Natural killer cell treated with Interleukin-12 subunit alpha and Interleukin-12 subunit beta and Interleukin-15 and Interleukin-18, amount 100 ng/mL, for 72 hours (primary cell): ENCODE data around the gene TBC1D9B. TPM values are rescaled to one million over a fixed set of nuclear protein-coding genes. Genes with fewer than 3 reads are reported as not detected.

Source experiments
- ATAC-seq, 2 donors: fragments of 150-1000 bp; cut with Tn5 transposase in 1 of 2; sonication (Bioruptor Pico), chemical (Tn5 transposase) in 1 of 2; 2 replicates each; pipeline ENCODE4 v1.10.0; 2021
- DNase-seq: peaks from one replicate; pipeline ENCODE4 v3.0.0; 2022; ENCODE audit warnings: low spot score
- H3K27ac Mint-ChIP-seq, 2 donors: 1 replicate in 1 of 2; 2 replicates in 1 of 2; pipeline ENCODE4 v1.8.0; 2022; ENCODE audit warnings: mixed read lengths in 2 of 2, mild to moderate bottlenecking in 1 of 2, moderate library complexity in 1 of 2
- H3K27me3 Mint-ChIP-seq, 2 donors: 1 replicate in 1 of 2; 2 replicates in 1 of 2; pipeline ENCODE4 v1.8.0; 2022; ENCODE audit warnings: mixed read lengths in 2 of 2
- H3K36me3 Mint-ChIP-seq: one replicate; pipeline ENCODE4 v1.8.0; 2022; ENCODE audit warnings: mixed read lengths
- H3K4me1 Mint-ChIP-seq, 2 donors: 1 replicate in 1 of 2; 2 replicates in 1 of 2; pipeline ENCODE4 v1.8.0; 2022; ENCODE audit warnings: low read depth in 2 of 2, mixed read lengths in 2 of 2, mild to moderate bottlenecking in 1 of 2
- H3K4me3 Mint-ChIP-seq: one replicate; pipeline ENCODE4 v1.8.0; 2022; ENCODE audit warnings: mixed read lengths
- H3K9me3 Mint-ChIP-seq: 2 replicates; pipeline ENCODE4 v1.8.0; 2022; ENCODE audit warnings: mixed read lengths
- total RNA-seq, 2 donors: library from RNA; stranded (reverse); gene quantifications; one replicate each; pipeline ENCODE4 v1.2.3, GENCODE V29; 2022

TBC1D9B gene
- total RNA-seq, 2 donors from 2014 or later = 114 to 151 TPM

DNA sequence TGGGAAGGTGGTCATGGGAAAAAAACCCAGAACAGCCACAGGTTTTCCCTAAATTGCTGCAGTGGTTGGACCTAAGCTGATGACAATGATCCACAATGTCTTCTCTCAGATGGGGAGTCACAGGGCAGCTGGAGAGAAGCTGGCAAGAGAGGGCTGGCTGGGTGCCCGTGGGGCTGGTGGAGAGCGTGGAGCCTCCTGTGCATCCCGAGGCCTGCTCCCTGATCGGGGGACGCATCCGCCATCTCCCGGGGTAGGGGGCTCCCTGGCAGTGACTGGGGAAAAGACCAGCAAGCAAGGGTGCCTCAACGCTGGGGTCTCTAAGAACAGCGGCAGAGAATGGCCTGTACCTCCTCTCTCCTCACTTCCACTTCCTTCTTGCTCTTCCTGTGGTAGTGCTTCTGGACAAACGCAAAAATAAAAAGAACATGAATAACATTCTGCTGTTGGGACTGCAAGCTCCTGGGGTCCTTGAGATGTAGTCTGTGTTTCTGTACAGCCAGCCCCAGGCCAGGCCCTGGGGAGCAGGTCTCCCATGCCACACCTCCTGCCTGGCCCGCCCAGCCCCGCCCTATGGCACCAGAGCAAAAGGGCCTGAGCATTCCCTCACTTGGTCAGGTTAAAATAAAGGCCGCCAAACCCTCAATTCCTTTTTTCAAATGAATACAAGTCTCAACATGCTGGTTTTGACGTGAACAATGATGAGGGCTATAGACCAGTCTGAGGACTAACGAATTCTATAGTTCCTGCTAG is 42.0 kb downstream of the TBC1D9B start:
- Mint-ChIP-seq H3K27ac (no peak overlapping the region), H3K36me3 (no peaks in the 10 kb centered on the region), H3K4me1 (no peaks in the 10 kb centered on the region), H3K4me3 (no peak overlapping the region), H3K9me3 (no peaks in the 10 kb centered on the region), H3K27me3 (no peaks in the 10 kb centered on the region)
- DNase-seq (no peak), ATAC-seq (no peak)

DNA sequence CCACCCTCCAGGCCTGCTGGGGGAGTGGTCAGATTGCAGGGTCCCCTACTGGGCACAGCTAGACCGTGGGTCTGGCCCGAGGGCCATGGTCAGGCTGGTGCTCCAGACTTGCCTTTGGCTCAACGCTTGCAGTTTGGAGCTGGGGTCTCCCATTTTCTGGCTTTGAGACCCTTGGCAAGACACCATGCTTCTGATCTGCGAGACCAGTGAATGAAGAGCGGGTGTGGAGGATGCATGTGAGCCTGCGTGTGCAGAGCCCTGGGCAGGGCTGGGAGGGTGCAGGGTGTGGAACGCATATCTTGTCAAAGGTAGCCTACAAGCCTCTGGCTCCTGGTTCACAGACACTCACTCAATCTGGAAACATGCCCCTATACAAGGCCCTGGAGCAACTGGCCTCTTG is 43.0 kb downstream of the TBC1D9B start:
- Mint-ChIP-seq H3K27ac (no peak overlapping the region), H3K9me3 (no peaks in the 10 kb centered on the region)
- no peak for ATAC-seq

DNA sequence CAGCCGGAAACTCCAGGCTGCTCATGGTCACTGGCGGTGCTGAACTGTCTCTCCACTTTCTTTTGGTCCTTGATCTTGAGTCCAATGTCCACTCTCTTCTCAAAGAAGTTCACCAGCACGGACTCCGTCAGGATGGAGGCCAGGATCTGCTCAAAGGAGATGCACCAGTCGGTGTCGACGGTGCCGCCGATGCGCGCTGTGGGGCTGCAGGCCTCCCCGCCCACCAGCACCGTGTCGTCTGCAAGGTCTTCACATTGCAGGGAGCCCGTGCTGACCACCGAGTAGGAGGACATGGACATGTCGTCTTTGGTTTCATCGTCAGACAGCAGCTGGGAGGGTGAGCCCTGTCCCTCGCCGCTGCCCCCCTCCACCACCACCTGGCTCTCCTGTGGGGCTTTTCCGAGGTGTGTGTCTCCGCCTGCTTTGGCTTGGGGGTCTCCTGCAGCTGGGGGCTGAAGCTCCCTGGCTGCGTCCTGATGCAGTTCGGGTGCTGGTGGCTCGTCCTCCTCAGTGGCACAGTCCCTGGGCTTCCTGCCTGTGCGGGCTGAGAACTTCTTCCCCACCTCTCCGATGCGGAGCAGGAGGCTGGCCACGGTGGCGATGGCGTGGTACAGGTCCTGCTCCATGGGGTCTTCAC is 44.1 kb downstream of the TBC1D9B start:
- no peak overlapping the region for H3K4me3 Mint-ChIP-seq
- no peaks in the 10 kb centered on the region for H3K36me3 Mint-ChIP-seq
- no peak for DNase-seq
- H3K27me3 Mint-ChIP-seq = no peaks in the 10 kb centered on the region
- no peak overlapping the region for H3K27ac Mint-ChIP-seq
- peaks cover 0 to 5% of the 10 kb centered on the region in 2 donors for H3K4me1 Mint-ChIP-seq
- H3K9me3 Mint-ChIP-seq = no peaks in the 10 kb centered on the region
- ATAC-seq = no peak

More for the DNA sequence above, 43.0 kb downstream of the TBC1D9B start:
- H3K36me3 Mint-ChIP-seq = no peaks in the 10 kb centered on the region
- H3K4me1 Mint-ChIP-seq = peaks cover 0 to 3% of the 10 kb centered on the region in 2 donors
- no peak overlapping the region for H3K4me3 Mint-ChIP-seq
- DNase-seq = no peak
- H3K27me3 Mint-ChIP-seq = no peaks in the 10 kb centered on the region

DNA sequence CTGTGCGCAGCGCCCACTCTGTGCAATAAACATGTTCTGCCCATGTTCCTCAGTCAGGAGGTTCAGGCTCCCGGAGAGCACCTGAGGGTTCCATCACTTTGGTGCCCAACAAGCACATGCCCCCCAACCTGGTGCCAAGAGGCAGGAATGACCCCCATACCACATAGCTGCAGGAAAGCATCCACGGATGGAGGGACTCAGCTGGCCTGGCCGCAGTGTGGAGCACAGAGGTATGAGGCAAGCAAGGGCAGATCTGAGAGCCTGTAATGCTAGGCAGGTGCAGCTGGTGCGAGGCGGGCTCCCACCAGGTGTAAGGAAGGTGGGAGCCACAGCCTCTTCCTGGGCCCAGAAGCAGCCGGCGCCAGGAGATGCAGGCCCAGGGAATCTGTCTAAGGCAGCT is 44.8 kb downstream of the TBC1D9B start:
- no peak overlapping the region for H3K27ac Mint-ChIP-seq
- no peaks in the 10 kb centered on the region for H3K9me3 Mint-ChIP-seq
- ATAC-seq = no peak
- no peak overlapping the region for H3K4me3 Mint-ChIP-seq
- H3K27me3 Mint-ChIP-seq = no peaks in the 10 kb centered on the region
- peaks cover 4 to 8% of the 10 kb centered on the region in 2 donors for H3K4me1 Mint-ChIP-seq
- no peaks in the 10 kb centered on the region for H3K36me3 Mint-ChIP-seq
- DNase-seq = no peak

DNA sequence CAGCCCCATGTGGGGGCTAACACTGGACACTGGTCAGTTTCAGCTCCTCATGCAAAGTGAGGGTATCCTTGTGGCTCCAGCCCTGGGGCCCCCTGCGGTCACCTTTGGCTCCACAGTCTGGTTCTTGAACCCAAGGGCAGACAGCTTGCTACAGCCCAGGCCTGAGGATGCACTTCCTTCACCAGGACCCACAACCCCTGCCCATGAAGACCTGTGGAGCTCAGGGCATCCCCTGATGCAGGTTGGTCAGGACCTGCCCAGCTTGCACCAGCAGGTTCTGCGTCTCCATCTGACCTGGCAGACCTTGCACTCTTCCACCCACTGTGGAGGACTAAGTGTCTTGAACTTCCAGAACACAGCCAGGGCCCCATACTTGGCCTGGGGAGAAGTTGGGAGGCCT is 45.4 kb downstream of the TBC1D9B start:
- DNase-seq = no peak
- Mint-ChIP-seq H3K4me1 (peaks cover 9% of the 10 kb centered on the region in 2 donors), H3K36me3 (no peaks in the 10 kb centered on the region), H3K4me3 (no peak overlapping the region), H3K27ac (no peak overlapping the region), H3K9me3 (no peaks in the 10 kb centered on the region), H3K27me3 (no peaks in the 10 kb centered on the region)
- ATAC-seq = no peak

DNA sequence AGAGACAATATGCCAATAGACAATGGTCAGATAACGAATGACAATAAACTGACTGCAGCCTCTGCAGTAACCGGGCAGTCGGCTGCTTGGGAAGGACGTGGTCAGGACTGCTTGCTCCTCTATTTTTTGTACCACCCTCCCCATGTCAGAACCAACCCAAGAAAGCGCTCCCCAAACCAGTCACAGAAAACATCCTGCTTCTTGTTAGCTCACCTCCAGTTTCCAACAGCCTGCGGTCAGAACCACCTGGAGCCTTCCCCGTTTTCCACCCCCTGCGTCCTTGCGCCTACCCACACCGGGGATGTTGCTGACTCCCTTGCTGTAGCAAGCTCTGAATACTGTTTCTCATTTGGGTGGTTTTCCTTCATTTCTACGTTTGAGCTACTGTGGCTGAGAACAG is 47.4 kb downstream of the TBC1D9B start:
- H3K9me3 Mint-ChIP-seq = no peaks in the 10 kb centered on the region
- peaks cover 9% of the 10 kb centered on the region in 2 donors for H3K4me1 Mint-ChIP-seq
- no peaks in the 10 kb centered on the region for H3K36me3 Mint-ChIP-seq
- no peak overlapping the region for H3K27ac Mint-ChIP-seq
- H3K4me3 Mint-ChIP-seq = peak overlapping the region; percentile 40
- ATAC-seq (no peak), DNase-seq (no peak)
- H3K27me3 Mint-ChIP-seq = no peaks in the 10 kb centered on the region

DNA sequence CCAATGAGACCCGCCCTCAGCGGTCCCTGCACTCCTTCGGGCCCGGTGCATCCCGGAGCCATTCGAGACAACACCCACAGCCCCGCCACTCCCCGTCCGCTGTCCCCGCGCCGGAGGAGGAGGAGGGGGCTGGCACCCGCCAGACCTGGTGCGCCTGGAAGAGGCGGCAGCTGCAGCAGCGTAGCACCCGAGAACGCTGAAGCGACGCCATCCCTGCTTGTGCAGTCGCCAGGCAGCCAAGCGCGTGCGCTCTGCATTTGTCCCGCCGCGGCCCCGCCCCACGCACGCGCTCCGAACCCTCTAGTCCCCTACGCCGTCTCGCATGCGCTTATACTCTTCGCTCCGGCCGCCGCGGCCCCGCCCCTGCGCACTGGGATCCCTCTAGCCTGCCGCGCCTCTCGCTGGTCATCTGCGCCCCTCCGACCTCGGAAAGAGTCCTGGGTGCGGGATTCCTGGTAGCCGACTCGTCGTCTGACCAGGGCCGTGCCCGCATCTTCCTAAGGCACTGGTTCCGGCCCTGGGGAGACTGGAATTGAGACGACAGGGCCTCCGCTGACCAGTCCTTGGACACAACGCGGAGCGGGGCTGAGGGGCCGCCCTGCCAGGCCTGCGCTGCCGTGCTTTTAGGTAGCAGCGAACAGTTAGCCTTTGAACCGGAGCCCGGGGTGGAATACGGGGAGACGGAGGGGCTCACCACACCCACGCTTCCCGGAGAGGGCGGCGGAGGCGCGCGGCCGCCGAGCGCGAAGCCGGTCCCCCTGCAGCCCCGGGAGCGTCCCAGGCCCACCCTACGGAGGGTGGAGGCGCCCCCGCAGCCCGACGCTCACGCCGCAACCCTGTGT is 48.9 kb downstream of the TBC1D9B start, which contains the start of gene MRNIP:
Gene MRNIP, minus strand, starts transcription at position 232 of the 842 bp plus-strand sequence. Its CDS starts 21 bp downstream, at position 211.
- Mint-ChIP-seq H3K4me3 (peak within 1 kb of the TSS; percentile 95), H3K9me3 (no peaks in the 10 kb centered on the region)

DNA sequence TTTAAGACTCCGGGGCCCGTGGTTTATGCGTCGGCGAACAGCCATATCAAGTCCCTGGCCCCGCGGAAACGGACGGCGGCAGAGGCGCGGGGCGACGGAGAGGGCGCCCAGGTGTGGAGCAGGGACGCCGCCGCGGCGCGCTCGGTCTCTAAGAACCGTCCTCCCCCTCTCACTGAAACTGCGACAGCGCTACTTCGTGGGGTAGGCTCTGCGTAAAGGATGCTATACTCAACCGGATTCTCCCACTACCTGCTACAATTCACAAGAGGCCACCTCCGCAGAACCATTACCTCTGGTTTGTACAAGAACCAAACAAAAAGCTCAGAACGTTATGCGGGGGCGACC is 49.5 kb downstream of the TBC1D9B start:
- no peaks in the 10 kb centered on the region for H3K27me3 Mint-ChIP-seq
- peak; percentile 67 to 69 for ATAC-seq
- H3K4me1 Mint-ChIP-seq = peaks cover 9% of the 10 kb centered on the region in 2 donors
- peak overlapping the region; percentile 95 for H3K4me3 Mint-ChIP-seq
- DNase-seq = no peak
- H3K9me3 Mint-ChIP-seq = no peaks in the 10 kb centered on the region
- no peaks in the 10 kb centered on the region for H3K36me3 Mint-ChIP-seq
- peak overlapping the region; percentile 67 to 79 for H3K27ac Mint-ChIP-seq

More for the DNA sequence above, 48.9 kb downstream of the TBC1D9B start, which contains the start of gene MRNIP:
- H3K27me3 Mint-ChIP-seq = no peaks in the 10 kb centered on the region
- H3K4me1 Mint-ChIP-seq = peaks cover 9% of the 10 kb centered on the region in 2 donors
- DNase-seq (peak; percentile 96), ATAC-seq (peak; percentile 98)
- H3K27ac Mint-ChIP-seq = peak within 1 kb of the TSS; percentile 67 to 79
- H3K36me3 Mint-ChIP-seq = no peaks in the 10 kb centered on the region

DNA sequence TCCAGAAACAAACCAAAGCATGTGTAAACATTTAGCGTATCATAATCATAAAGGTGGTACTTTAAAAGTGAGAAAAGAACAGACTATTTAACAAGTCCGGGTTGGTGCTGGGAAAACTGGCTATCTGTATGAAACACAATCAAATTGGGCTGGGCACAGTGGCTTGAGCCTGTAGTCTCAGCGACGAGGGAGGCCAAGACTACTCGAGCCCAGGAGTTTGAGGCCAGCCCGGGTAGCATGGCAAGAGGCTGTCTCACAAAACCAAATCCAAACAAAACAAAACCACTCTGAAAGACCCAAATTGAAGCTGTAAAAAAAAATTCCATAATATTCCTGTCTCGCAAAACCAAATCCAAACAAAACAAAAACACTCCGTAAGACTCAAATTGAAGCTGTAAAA is 53.3 kb downstream of the TBC1D9B start:
- Mint-ChIP-seq H3K27ac (no peak overlapping the region), H3K27me3 (no peaks in the 10 kb centered on the region), H3K36me3 (no peaks in the 10 kb centered on the region), H3K4me3 (no peak overlapping the region), H3K4me1 (peaks cover 4 to 9% of the 10 kb centered on the region in 2 donors), H3K9me3 (no peaks in the 10 kb centered on the region)
- ATAC-seq (no peak), DNase-seq (no peak)

DNA sequence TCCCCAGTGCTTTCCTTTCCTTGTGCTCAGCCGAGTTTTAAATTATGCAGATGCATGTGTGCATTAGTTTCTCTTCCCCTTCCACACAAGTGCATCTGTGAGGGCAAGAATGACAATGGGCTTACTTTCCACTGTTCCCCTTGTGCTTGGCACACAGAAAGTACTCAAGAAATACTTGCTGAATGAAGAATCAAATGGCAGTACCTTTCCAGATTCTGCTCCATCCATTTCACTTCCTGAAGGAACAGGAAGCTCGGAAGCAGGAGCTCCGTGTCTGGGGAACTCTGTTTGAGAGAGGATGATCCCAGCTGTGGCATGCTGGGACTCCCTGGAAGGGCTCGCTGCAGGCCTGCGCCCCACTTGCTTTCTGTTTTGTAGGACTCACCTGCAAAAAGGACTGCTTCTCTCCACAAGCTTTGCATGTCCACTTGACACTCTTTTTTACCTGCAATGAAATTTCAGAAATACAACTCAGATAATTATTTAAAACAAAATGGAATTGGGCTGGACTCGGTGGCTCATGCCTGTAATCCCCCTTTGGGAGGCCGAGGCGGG is 54.6 kb downstream of the TBC1D9B start:
- Mint-ChIP-seq H3K4me3 (no peak overlapping the region), H3K27me3 (no peaks in the 10 kb centered on the region), H3K27ac (no peak overlapping the region), H3K36me3 (no peaks in the 10 kb centered on the region), H3K9me3 (no peaks in the 10 kb centered on the region), H3K4me1 (peaks cover 3 to 6% of the 10 kb centered on the region in 2 donors)
- ATAC-seq = no peak
- no peak for DNase-seq

DNA sequence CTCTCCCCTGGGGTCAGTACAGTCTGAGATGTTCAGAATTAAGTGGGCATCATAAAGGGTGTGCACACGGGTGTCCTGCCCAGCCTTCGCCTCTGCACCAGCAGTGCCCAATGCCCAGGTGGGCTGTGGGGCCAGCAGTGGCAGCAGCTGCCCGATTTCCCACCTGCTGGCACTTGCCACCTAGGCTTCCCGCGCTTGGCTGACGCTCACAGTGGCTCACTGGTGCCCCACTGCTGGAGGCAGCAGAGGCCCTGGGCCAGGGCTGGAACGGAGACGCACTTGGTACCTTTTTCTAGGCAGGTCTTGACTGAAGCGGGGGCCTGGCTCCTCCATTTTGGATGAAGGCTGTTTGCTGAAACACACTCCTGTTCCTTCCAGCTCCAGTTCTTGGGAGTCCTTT is 66.1 kb downstream of the TBC1D9B start:
- peaks cover 12% of the 10 kb centered on the region for H3K36me3 Mint-ChIP-seq
- no peak for ATAC-seq
- H3K4me3 Mint-ChIP-seq = no peak overlapping the region
- no peaks in the 10 kb centered on the region for H3K9me3 Mint-ChIP-seq
- no peak overlapping the region for H3K27ac Mint-ChIP-seq
- H3K27me3 Mint-ChIP-seq = no peaks in the 10 kb centered on the region
- H3K4me1 Mint-ChIP-seq = peaks cover 6 to 7% of the 10 kb centered on the region in 2 donors
- DNase-seq = no peak

DNA sequence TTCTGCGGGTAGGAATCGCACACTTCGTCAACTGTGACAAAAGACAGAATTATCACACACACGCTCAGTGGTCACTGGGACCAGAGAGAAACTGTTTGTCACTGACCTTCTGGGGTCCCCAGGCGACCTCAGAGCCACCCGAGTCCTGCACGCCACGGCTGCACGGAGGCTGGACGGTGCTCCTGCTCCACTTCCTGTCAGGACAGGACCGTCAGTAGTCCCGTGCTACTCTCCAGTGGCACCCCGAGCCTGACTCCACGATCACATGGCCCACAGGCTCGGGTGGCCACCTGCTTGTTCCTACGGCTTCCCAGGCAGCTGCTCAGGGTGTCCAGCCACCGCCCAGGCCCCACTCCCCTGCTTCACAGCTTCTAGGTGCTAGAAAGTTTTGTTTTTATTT is 66.9 kb downstream of the TBC1D9B start:
- Mint-ChIP-seq H3K27me3 (no peaks in the 10 kb centered on the region), H3K9me3 (no peaks in the 10 kb centered on the region), H3K4me1 (peaks cover 15% of the 10 kb centered on the region in 2 donors), H3K27ac (peak overlapping the region in 1 of 2 donors; percentile 54), H3K4me3 (no peak overlapping the region), H3K36me3 (peaks cover 20% of the 10 kb centered on the region)
- DNase-seq = no peak
- ATAC-seq = no peak

DNA sequence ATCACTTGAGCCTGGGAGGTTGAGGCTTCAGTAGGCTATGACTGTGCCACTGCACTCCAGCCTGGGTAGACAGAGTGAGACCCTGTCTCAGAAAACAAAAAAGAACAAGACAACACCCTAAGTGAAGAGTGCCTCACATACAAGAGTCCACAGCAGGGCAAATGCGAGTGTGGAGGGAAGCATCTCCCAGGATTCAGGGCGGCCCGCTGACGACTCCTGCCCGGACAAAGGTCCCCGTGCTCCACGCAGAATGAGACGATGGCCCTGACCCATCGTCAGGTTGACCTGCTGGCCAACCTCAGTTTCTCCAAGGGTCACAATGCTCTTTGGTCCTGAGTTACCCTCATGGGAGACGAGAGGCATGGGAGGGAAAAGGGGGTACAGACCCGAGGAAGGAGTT is 67.4 kb downstream of the TBC1D9B start:
- Mint-ChIP-seq H3K4me1 (peaks cover 15% of the 10 kb centered on the region in 2 donors), H3K27me3 (no peaks in the 10 kb centered on the region), H3K27ac (no peak overlapping the region), H3K4me3 (no peak overlapping the region), H3K36me3 (peaks cover 20% of the 10 kb centered on the region), H3K9me3 (no peaks in the 10 kb centered on the region)
- ATAC-seq (no peak), DNase-seq (no peak)
